ENCODE data around the gene MATN3.
"Not testable (repeated sequence)": the region's sequence is repeated elsewhere in the genome, so short reads cannot be mapped to it uniquely, and the experiment has no call there.

MATN3 gene
- total RNA-seq = 0 to 0.22 (median 0) reads per million in 3 experiments

DNA sequence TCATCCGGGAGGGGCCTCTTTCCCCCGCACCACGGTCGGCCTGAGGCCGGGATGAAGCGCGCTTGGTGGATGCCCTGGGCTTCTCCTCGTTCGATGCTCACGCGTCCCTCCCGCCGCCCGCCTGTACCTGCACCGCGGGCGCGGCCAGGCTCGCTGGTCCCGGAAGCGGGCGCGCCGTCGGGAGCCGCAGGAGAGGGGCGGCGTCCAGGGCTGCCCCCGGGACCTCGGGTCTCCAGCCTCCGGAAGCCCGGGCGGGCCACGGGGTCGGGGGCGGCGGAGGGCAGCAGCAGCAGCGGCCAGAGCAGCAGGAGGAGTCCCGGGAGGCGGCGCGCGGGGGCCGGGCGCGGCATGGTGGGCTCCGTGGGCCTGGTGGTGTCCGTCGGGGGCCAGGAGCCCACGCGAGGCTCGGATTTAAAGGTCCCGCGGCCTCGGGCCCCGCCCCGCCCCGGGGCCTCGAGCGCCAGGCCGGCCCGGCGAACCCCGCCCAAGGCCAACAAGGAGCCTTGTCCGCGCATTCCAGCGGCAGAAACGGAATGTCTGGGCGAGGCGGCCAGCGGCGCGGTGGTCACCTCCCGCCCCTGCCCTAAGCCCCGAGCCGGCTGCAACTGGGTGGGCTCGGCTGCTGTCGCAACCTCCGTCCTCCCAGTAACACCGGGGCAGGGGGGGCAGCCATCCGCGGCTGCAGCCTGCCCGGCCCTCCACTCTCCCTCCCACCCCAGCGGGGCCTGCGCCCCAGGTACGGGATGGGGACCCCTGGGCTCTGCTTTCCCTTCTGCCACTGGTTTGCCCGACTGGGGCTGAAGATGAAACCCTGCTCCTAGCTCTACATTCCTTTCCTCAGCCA, at the start of gene MATN3:
Gene MATN3, minus strand, starts transcription at position 387 of the 844 bp plus-strand sequence. Its CDS starts 37 bp downstream, at position 350.
- DNase-seq = no peak

DNA sequence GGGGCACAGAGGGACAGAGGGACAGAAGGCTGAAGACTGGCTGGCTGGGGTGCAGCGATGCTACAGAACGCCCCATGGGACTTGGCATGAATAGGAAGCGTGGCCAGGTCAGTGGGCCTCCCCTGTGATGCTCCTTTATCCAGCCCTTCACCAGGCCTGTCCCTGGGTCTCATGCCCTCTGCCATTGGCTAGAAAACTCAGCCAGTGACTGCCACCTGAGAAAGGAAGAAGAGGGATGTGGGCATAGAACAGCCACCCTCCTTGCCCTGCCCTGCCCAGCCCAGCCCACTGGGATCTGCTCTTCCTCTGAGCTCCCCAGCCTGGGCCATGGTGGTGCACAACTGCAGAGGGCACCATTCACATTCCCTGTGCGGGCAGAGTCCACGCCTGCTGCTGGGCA, 49.5 kb upstream of the MATN3 start:
- no peak for DNase-seq

DNA sequence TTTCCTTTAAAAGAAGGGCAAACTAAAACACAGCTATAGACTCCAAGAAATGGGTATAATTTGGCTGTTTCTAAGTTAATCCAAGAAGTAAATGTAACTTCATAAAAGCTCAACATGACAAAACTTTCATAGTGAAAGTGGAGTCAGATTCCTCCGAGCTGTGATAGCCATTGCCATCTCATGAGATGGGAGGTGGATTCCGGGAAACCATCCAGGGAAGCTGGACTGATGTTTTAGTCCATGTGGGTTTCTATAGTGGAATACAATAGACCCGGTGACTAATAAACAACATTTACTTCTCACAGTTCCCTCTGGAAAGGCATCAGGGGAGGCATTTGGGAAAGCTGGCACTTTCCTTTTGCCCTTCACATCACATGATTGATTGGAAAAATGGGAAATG, 49.0 kb upstream of the MATN3 start:
- no peak for DNase-seq

DNA sequence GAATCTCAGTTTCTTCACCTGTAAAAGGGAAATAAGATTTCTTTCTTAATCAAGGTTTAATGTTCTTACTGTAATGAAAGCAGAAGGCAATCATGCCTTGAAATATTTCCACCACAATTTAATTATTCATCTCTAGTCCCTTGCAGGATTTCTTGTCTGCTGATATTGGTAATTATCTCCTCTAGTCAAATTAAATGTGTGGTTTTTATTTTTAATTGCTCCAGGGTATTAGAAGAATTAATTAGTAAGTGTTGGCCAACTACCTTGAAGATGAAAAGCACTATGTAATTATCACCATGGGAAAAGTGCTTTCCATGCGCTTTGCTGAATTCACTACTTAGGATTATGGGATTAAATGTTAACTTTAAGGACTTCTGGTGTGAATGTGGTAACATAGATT, 47.6 kb upstream of the MATN3 start:
- DNase-seq = no peak

DNA sequence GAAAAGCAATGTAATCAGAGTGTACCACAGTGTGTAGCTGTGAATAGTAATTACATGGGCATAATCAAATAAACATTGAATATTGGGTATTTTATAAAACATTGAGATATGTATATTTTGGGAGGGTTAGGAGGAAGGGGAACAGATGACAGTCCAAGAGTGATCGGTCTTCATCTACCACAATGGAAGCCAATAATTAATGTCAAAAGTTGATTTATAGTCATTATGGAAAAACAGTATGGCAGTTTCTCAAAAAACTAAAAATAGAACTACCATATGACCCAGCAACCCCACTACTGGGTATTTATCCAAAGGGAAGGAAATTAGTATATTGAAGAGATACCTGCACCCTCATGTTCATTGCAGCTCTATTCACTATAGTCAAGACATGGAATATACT, 44.8 kb upstream of the MATN3 start:
- DNase-seq = no peak

DNA sequence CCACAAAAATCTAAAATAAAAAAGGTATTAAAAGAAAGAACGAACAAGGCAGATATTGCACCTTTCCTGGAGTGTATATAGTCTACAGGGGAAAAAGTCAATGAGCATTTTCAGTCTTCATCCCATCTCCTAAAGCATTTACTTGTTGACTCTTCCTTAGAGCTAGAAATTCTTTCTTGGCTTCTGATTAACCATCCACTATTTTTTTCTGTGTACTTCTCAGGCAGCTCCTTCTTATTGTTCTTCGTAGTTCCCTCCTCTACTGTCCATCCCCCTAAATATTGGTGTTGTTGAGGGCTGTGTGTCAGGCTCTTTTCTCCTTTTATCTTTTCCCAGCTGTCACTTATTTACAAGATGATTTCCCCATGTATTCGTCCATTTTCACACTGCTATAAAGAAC, 42.5 kb upstream of the MATN3 start:
- DNase-seq = no peak

DNA sequence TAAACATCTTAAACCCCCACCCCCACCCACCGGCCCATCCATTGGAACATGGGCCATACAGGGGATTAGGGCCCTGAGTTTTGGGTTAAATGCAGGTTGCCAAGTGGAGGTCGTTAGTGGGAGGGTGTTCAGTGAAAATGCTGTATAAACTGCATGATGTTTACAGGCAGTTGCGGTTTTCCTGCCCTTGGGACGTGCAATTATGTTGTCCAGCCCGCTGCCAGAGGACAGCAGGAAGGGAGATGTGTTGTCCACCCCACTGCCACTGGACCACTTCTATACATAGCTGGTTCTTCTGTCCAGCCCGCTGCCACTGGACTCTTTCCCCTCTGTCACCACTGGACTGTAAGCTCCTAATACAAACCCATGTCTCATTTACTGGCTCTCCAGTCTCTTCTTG, 41.7 kb upstream of the MATN3 start:
- DNase-seq = no peak

GRCh38 chr2:20052861-20053281, 40.4 kb upstream of the MATN3 start:
- DNase-seq = no peak

DNA sequence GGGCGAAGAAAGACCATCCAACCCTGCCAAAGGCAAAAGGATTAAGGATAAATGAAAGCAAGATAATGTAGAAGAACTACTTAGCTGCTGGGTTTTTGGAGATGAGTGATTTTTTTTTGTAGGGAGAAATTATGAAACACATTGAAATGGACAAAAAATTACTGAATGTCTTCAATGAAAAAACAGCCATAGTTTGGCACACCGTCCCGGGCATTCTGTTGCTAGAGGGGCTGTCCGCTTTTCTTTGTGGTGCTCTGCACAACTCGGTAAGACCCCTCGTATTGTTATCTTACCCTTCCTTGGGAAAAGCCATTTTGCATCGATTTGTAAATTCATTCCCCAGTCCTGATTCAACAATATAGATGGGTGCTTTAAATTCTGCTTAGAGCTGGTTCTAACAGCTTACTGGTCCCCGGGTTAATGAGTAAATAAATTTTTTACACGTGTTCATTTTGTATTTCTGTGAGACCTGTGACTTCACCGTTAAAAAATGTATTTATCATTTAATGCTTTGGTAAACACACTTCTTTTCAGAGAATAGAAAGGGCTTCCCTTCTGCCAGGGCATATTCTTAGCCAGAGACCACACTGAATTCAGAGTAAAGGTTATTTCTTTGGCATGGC, 39.9 kb upstream of the MATN3 start:
- no peak for DNase-seq

DNA sequence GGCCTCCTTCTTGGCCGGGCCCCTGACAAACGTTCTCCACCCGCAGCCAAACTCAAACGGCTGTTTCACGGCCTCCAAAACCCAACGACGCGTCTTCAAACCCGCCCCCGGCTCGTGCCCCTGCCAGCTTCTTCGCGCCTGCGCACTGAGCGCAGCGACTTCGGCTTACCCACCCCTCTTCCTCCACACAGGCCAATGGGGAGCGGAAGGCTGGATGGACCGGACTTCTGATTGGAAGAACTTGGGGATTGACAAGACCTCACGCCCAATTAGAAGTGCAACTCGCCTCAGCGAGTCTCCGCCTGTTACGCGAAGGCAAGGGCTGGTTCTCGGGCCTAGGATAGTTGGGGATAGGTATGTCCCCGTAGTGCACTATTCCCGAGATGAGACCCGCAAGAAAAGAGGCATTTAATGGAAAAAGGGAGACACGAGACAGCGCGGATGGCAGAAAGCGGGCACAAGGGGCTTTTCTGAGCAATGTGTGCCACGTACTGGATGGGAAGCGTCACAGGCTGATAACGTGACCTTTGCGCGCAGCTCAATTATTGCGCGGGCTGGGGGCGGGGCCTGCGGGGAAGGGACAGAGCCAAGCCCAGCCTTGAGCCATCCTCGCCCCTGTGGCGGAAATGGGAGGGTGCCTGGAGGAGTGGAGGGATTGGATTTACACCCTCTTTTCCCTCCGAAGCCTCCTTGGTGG, 39.2 kb upstream of the MATN3 start, which contains the start of gene LAPTM4A:
Gene LAPTM4A, minus strand, starts transcription at position 97 of the 697 bp plus-strand sequence. CDS start 108 bp downstream, outside the sequence.
- peak; percentile 99 for DNase-seq

DNA sequence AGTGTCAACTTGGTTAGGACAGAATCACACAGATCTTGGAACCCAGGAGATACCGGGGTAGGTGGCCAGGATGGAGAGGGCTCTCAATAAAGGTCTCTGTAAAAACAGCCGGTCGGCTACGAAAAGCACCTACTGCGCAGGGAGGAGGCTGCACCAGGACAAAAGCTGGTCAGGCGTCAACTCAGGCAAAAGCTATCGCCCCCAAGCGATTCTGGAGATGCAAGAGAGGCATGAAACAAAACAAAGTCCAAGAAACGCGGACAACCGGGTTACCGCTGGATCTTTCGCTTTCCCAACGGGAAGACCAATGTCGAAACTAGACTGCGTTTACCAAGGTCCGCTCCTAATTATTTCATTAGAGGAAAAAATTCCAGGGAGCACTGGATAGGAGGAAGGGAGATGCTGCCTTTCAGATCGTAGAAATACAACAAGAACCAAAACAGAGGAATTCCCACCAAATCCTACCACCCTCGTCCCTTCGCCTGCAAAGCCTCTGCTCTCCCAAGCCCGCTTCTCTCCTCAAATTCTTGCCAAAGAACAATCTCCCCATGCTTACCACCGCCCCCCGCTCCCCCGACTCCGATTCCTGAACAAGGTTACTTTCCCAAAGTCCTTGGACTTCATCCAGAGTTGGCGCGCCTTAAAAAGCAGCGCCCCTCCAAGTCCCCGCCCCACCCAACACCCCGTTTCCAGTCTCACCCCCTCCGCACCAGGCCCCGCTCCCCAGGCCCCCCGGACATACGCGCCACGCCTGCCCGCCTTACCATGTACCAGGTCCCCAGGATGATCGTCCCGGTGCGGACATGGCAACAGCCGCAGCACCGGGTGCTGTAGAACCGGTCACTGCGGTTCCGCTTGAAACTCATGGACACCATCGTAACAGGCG, 38.4 kb upstream of the MATN3 start:
- no peak for DNase-seq

DNA sequence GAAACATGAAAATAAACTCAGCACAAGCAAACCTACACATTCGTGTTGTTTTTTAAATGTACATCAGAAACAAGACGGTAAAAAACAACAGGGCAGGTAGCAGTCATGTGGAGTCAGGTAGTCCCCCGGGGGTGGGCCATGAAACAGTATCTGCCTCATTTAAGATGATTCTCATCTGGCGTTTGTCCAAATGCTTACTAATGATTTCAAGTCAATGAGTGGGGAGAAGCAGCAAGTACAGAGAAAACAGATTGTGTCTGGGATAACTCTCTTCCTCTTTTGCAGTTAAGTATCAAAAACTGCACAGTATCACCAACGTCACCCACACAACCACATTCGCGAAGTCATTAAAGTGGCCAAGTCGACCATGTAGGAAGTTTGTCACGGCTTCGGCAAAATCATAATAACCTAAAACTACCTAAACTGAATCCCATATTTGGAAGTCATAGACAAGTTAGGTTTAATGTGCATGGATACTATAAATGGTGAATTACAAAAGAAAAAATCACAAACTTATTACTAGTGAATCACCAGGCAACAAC, 37.7 kb upstream of the MATN3 start:
- peak; percentile 61 for DNase-seq

DNA sequence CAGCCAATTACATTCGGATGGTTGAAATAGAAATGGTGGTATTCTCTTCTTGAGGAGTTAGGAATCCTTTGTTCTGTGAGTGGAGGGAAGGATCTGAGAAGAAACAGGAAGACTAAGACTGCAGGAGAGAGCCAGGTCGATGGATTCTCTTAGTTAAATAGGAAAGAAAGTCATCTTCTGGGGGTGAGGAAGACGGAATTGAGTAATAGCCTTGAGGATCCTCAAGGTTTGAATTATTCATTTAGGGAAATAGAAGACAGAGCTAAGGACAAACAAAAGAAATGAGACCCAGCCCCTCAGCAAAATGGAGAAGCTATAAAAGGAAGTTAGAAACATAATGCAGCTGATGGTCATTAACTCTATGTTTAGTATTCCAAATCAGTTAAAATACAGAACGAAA, 37.2 kb upstream of the MATN3 start:
- DNase-seq = no peak

- DNase-seq = no peak
These were observed 36.3 kb upstream of the MATN3 start for GRCh38 chr2:20048488-20049448.

GRCh38 chr2:20045712-20046292, 33.3 kb upstream of the MATN3 start:
- DNase-seq = not testable (repeated sequence)

- DNase-seq = no peak
These were observed 32.3 kb upstream of the MATN3 start for GRCh38 chr2:20044778-20045177.

GRCh38 chr2:20042531-20042930, 30.1 kb upstream of the MATN3 start:
- DNase-seq = no peak

DNA sequence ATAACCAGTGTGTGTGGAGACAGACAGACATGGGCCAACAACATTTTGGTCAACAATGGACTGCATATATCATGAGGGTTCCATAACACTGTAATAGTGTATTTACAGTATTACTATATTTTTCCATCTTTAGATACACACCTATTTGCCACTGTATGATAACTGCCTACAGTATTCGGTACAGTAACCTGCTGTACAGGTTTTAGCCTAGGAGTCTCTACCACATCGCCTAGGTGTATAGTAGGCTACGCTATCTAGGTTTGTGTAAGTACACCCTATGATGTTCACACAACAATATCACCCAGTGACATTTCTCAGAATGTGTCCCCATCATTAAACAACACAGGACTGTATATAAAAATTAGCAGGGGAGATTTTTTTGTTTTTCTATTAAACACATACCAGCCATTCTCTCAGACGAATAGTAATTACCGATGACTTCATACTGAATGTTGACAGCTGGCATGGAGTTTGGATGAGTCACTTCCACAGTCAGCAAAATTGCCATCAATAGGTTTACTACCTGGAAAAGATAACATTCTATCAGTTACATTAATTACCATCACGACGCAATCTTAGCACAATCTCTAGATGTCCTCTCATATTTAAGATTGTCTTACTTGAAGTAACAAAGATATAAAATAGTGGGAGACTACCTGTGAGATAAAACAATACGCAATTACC, 28.2 kb upstream of the MATN3 start:
- no peak for DNase-seq

DNA sequence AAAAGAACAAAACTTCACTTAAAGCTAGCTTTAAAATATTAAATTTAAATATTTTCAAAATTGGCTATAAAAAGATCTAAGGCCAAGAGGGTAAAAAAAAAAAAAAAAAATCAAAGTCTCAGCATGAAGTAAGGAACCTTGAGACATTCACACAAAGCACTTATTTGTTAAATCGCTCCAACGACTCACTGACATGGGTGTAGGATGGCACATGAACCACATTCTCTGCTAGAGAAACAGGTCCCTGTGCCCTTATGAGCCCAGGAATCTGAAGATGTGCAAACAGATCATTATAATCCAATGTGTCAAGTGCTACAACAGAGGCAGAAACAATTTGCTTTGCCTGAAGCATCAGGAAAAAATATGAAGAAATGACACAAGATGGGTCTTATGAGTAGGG, 25.2 kb upstream of the MATN3 start:
- DNase-seq = no peak

Data from central memory CD4-positive, alpha-beta T cell (primary cell).